HG03196 (cell line): ENCODE data around the gene SF3B2.
A peak's percentile ranks its signal among the peaks of the same experiment; 100 is the strongest.
"Not testable (repeated sequence)": the region's sequence is repeated elsewhere in the genome, so short reads cannot be mapped to it uniquely, and the experiment has no call there.

ENCODE experiments used
- ATAC-seq: cut with Tn5 transposase; IDR thresholded peaks from one replicate; pipeline ENCODE4 v1.9.1; 2021; ENCODE audit not compliant: unreplicated experiment

SF3B2 gene

GRCh38 chr11:66104057-66104638, 52.0 kb downstream of the SF3B2 start:
- ATAC-seq: no peak

GRCh38 chr11:66106786-66107599, 54.8 kb downstream of the SF3B2 start:
- no peak for ATAC-seq

- ATAC-seq: no peak
Measured at GRCh38 chr11:66107600-66108510, 55.7 kb downstream of the SF3B2 start.

- no peak for ATAC-seq
Measured at GRCh38 chr11:66109294-66109693, 57.1 kb downstream of the SF3B2 start.

- ATAC-seq: no peak
Measured at GRCh38 chr11:66111158-66111557, 59.0 kb downstream of the SF3B2 start.

GRCh38 chr11:66112041-66112491, 59.9 kb downstream of the SF3B2 start:
- no peak for ATAC-seq

GRCh38 chr11:66112601-66113499, 60.7 kb downstream of the SF3B2 start:
- ATAC-seq: no peak

- not testable (repeated sequence) for ATAC-seq
Measured at GRCh38 chr11:66114957-66115356, 62.8 kb downstream of the SF3B2 start.

GRCh38 chr11:66115638-66116301, 63.6 kb downstream of the SF3B2 start:
- peak; percentile 37 for ATAC-seq

- ATAC-seq: no peak
Measured at GRCh38 chr11:66116576-66117361, 64.6 kb downstream of the SF3B2 start.

- no peak for ATAC-seq
Measured at GRCh38 chr11:66118847-66119246, 66.7 kb downstream of the SF3B2 start.
